ENCODE results near the gene JMJD8.

The JMJD8 gene

GRCh38 chr16:677316-678190 is 6.6 kb downstream of the JMJD8 start:
- no peak for DNase-seq (ENCODE audit: low read depth in 1 of 2, low spot score in 1 of 2)

GRCh38 chr16:676913-677312 is 7.2 kb downstream of the JMJD8 start:
- DNase-seq (ENCODE audit: low read depth in 1 of 2, low spot score in 1 of 2): no peak

GRCh38 chr16:676565-676902 is 7.6 kb downstream of the JMJD8 start:
- no peak for DNase-seq (ENCODE audit: low read depth in 1 of 2, low spot score in 1 of 2)

- no peak for DNase-seq (ENCODE audit: low read depth in 1 of 2, low spot score in 1 of 2)
Measured at GRCh38 chr16:675884-676564, 8.1 kb downstream of the JMJD8 start.

GRCh38 chr16:674968-675883 is 8.9 kb downstream of the JMJD8 start, which contains the start of gene RHBDL1:
RHBDL1 (plus strand) TSS chr16:675671; CDS start chr16:675791, 120 bp downstream.
- no peak for DNase-seq (ENCODE audit: low read depth in 1 of 2, low spot score in 1 of 2)

- DNase-seq (ENCODE audit: low read depth in 1 of 2, low spot score in 1 of 2): no peak
Measured at GRCh38 chr16:674214-674881, 9.8 kb downstream of the JMJD8 start.

GRCh38 chr16:673399-673991 is 10.6 kb downstream of the JMJD8 start:
- DNase-seq (ENCODE audit: low read depth in 1 of 2, low spot score in 1 of 2): no peak

GRCh38 chr16:672851-673250 is 11.3 kb downstream of the JMJD8 start:
- no peak for DNase-seq (ENCODE audit: low read depth in 1 of 2, low spot score in 1 of 2)

GRCh38 chr16:672371-672770 is 11.8 kb downstream of the JMJD8 start:
- DNase-seq (ENCODE audit: low read depth in 1 of 2, low spot score in 1 of 2): no peak

- no peak for DNase-seq (ENCODE audit: low read depth in 1 of 2, low spot score in 1 of 2)
Measured at GRCh38 chr16:671353-672131, 12.6 kb downstream of the JMJD8 start.

- no peak for DNase-seq (ENCODE audit: low read depth in 1 of 2, low spot score in 1 of 2)
Measured at GRCh38 chr16:670485-671352, 13.4 kb downstream of the JMJD8 start.

- DNase-seq (ENCODE audit: low read depth in 1 of 2, low spot score in 1 of 2): no peak
Measured at GRCh38 chr16:669666-670065, 14.5 kb downstream of the JMJD8 start.

- DNase-seq (ENCODE audit: low read depth in 1 of 2, low spot score in 1 of 2): no peak
Measured at GRCh38 chr16:668519-669171, 15.5 kb downstream of the JMJD8 start.

- DNase-seq (ENCODE audit: low read depth in 1 of 2, low spot score in 1 of 2): peak; percentile 85 to 94
Measured at GRCh38 chr16:667780-668518, 16.2 kb downstream of the JMJD8 start, which contains the start of gene RHOT2. RHOT2 (plus strand) TSS chr16:668132; CDS start chr16:668200, 68 bp downstream.

GRCh38 chr16:667113-667779 is 16.9 kb downstream of the JMJD8 start:
- DNase-seq (ENCODE audit: low read depth in 1 of 2, low spot score in 1 of 2): no peak

- no peak for DNase-seq (ENCODE audit: low read depth in 1 of 2, low spot score in 1 of 2)
Measured at GRCh38 chr16:666572-666971, 17.6 kb downstream of the JMJD8 start.

GRCh38 chr16:662597-662996 is 21.5 kb downstream of the JMJD8 start:
- no peak for DNase-seq (ENCODE audit: low read depth in 1 of 2, low spot score in 1 of 2)
